Omental fat pad (tissue), 4 donors: ENCODE measurements around the gene DCDC2C. TPM values are rescaled to one million over a fixed set of nuclear protein-coding genes. Genes with fewer than 3 reads are reported as not detected.

Source experiments
- ATAC-seq: fragments of 150-250 bp; one replicate; pipeline ENCODE4 v1.9.1; 2016; ENCODE audit warnings: mild to moderate bottlenecking, moderate library complexity; ENCODE audit not compliant: low FRiP score
- DNase-seq: peaks from one replicate; pipeline ENCODE4 v3.0.0-alpha.2; 2019; ENCODE audit warnings: low spot score
- CTCF ChIP-seq, 3 donors: fragments of 450-650 bp; IDR thresholded peaks; one replicate each; pipeline ENCODE4 v1.5.1; 2016 to 2017; ENCODE audit warnings: antibody characterized with exemption in 3 of 3, mild to moderate bottlenecking in 3 of 3, moderate library complexity in 2 of 3
- total RNA-seq, 4 donors: library from RNA; depleted of rRNA; stranded (reverse); fragments of >200 nt; gene quantifications; one replicate each; pipeline ENCODE4 v1.1.0, GENCODE V29; 2016

Gene DCDC2C
- total RNA-seq, 4 donors from 2014 or later = 0.31 to 1.4 TPM; not detected in 2

DNA sequence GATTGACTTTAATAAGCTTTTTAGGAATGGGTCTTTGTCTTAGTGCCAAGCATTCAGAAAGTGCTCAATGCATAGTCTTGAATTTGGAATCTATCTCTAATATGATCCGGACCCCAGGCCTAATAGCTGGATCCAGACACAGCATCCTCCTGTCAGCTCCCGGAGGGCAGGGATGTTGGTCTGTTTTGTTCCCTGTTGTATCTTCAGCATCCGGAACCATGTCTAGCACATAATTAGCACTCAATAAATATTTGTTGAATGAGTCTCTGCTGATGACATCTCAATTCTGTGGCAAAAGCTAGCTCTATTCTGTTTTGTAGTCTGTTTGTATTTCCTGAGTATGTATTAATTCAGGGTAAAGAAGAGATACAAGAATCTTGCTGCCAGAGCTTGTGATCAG, 169.1 kb downstream of the DCDC2C start:
- ATAC-seq (no peak), DNase-seq (no peak)
- TF ChIP-seq CTCF (IDR thresholded peaks at IDR 0.05) = no peak

DNA sequence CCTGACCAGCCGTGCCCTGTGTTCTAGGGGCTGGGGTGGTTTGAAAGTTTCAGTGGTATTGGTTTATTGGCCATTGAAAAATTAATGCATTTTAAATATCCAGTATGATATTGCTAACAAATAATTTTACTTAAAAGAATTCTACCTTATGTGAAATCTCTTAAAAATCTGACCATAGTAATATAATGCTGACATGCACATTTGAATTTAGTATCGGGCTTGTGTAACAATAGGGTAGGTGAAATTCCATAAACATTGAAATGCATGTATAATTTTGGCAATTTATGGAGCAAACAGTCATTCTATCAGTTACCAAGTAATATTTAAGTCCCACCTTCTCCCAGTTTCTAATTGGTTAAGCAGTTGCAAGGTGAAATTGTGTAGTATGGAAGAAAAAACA, 170.5 kb downstream of the DCDC2C start:
- no peak for DNase-seq
- TF ChIP-seq CTCF (IDR thresholded peaks at IDR 0.05) = no peak
- ATAC-seq = no peak

GRCh38 chr2:3876221-3876620, 172.8 kb downstream of the DCDC2C start:
- DNase-seq (no peak), ATAC-seq (no peak)

DNA sequence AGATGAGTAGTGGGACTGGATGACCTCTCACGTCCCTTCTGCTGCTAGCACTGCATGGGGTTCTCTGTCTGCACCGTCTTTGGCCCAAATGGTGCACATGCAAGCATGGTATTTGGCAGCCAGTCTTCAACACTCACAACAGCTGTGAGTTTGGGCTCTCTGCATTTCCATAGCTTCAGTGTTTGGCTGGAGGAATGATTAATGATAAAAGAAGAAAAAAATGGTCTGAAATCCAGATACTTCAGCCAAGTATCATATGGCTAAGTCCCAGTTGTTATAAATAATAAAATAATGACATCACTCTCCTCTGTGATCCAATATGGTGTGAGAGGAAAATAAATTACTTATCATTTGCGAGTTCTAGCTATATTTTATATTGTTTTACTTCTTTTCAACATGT, 173.3 kb downstream of the DCDC2C start:
- no peak for TF ChIP-seq CTCF (IDR thresholded peaks at IDR 0.05)
- ATAC-seq (no peak), DNase-seq (no peak)

More at GRCh38 chr2:3876221-3876620, 172.8 kb downstream of the DCDC2C start:
- no peak for TF ChIP-seq CTCF (IDR thresholded peaks at IDR 0.05)

DNA sequence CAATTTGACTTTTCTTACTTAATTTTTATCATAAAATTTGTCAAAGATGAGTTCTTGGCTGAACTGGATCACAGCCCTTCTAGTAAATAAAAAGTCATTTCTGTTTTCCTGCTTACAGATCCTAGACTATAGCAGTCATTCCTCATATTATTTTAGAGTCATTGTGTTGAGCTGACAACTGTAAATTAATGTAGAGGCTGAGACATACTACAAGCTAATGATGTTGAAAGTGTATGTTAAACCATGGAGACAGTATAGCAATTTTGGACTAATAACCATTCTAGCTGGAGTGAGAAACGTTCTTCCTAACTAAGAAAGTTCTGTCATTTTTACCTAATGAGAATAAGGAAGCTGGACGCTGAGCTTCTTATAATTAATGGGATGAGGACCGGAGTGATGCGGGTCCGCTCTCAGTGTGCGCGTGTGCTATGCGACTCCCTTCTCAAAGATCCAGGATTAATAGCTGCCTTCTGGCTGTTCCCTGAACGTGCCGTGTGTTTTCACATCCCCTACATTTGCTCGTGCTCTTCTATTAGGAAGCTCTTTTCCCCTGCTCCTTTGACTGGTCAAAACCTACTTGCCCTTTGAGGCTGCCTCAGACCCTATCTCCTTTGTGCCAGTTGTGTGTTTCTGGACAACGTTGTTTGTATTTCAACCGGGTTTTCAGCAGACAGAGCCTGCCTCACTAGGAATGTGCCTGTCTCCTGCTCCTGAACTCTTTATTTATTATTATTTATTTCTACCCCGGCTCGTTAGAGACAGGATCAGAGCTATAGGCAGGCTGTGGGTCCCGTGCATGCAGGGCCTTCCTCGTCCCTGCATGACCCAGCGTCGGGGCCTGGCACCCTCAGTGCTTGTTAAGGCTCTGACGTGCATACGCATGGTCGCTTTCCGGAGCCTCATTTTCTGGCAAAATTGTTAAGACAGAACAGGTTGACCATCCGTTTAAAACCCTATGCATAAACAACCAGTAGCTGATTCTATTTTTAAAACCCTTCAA, 182.6 kb downstream of the DCDC2C start:
- TF ChIP-seq CTCF (IDR thresholded peaks at IDR 0.05) = no peak
- ATAC-seq = no peak
- no peak for DNase-seq

- no peak for ATAC-seq
- no peak for DNase-seq
- no peak for TF ChIP-seq CTCF (IDR thresholded peaks at IDR 0.05)
These were observed 191.6 kb downstream of the DCDC2C start for GRCh38 chr2:3895021-3895420.

Other genes with a start within 250 kb of the DCDC2C start
- 100 to 1,000 TPM in 1 of 4 donors, 10 to 100 TPM in 3; 54.6 to 117 (median 71.3) TPM for gene ADI1, start 184.0 kb upstream of the DCDC2C start, total RNA-seq
- gene RNASEH1, start 145.2 kb upstream of the DCDC2C start, total RNA-seq = 10 to 100 TPM; 17.9 to 26.3 (median 23.8) TPM
- 1,000 to 10,000 TPM; 2,150 to 4,864 (median 2,988) TPM for gene RPS7, start 128.3 kb upstream of the DCDC2C start, total RNA-seq
- 10 to 100 TPM in 1 of 4 donors, 1 to 10 TPM in 3; 3.6 to 15.9 (median 5.9) TPM for gene COLEC11, start 108.5 kb upstream of the DCDC2C start, total RNA-seq
- gene ALLC, start 45.4 kb upstream of the DCDC2C start, total RNA-seq = not detected